Glutamatergic neuron (in vitro differentiated cells): Measurements from ENCODE around the gene WAC. TPM values are rescaled to one million over a fixed set of nuclear protein-coding genes. Genes with fewer than 3 reads are reported as not detected.
"Not testable (repeated sequence)": the region's sequence is repeated elsewhere in the genome, so short reads cannot be mapped to it uniquely, and the experiment has no call there.

Experiments
- DNase-seq: peaks from one replicate; pipeline ENCODE4 v3.0.0; 2022
- H3K27ac Mint-ChIP-seq: one replicate; pipeline ENCODE4 v1.8.0; 2020; ENCODE audit warnings: mild to moderate bottlenecking, mixed read lengths, inconsistent platforms; ENCODE audit not compliant: unreplicated experiment
- H3K27me3 Mint-ChIP-seq: one replicate; pipeline ENCODE4 v1.8.0; 2020; ENCODE audit warnings: mild to moderate bottlenecking, moderate library complexity, mixed read lengths, inconsistent platforms; ENCODE audit not compliant: unreplicated experiment
- H3K36me3 Mint-ChIP-seq: one replicate; pipeline ENCODE4 v1.8.0; 2020; ENCODE audit warnings: mild to moderate bottlenecking, mixed read lengths, inconsistent platforms; ENCODE audit not compliant: unreplicated experiment
- H3K4me1 Mint-ChIP-seq: one replicate; pipeline ENCODE4 v1.8.0; 2020; ENCODE audit warnings: mild to moderate bottlenecking, low read depth, mixed read lengths, inconsistent platforms; ENCODE audit not compliant: unreplicated experiment
- H3K4me3 Mint-ChIP-seq: one replicate; pipeline ENCODE4 v1.8.0; 2020; ENCODE audit warnings: mild to moderate bottlenecking, mixed read lengths, inconsistent platforms; ENCODE audit not compliant: unreplicated experiment
- H3K9me3 Mint-ChIP-seq: one replicate; pipeline ENCODE4 v1.8.0; 2020; ENCODE audit warnings: mild to moderate bottlenecking, moderate library complexity, mixed read lengths, inconsistent platforms; ENCODE audit not compliant: unreplicated experiment
- CTCF ChIP-seq: fragments of 200-600 bp; sonication (generic); IDR thresholded peaks from one replicate; pipeline ENCODE4 v1.5.0; 2021; ENCODE audit not compliant: partially characterized antibody, unreplicated experiment
- total RNA-seq: library from RNA; stranded (reverse); fragmentation: NEBNext Ultra II Directional; extraction: Animal tissue kit (Norgen Biotek cat#: 25700); gene quantifications from one replicate; pipeline ENCODE4 v1.2.1, GENCODE V29; 2021; ENCODE audit not compliant: unreplicated experiment

WAC gene
- total RNA-seq, 1 donor from 2014 or later: 121 TPM

DNA sequence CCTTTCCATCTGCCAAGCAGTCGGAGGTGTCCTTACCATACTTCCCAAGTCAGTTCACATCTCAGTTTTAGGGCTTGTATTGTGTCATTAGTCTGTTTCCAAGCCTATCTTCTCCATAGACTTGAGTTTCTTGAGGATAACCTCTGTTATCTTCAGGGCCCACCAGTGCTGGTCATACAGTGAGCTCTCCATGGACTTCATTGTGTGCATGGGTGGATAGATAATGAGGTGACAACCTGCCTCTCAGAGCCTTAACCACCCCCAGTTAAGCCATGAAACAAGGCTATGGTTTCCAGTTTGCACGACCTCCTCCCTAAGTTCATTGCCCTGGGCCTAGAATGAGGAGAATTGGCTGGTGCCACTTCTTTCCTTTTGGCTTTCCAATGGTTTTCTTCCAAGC lies 38.5 kb upstream of the WAC start:
- no peaks in the 10 kb centered on the region for H3K4me1 Mint-ChIP-seq
- TF ChIP-seq CTCF: no peak
- H3K27ac Mint-ChIP-seq: no peak overlapping the region
- peaks cover 1% of the 10 kb centered on the region for H3K27me3 Mint-ChIP-seq
- H3K9me3 Mint-ChIP-seq: peaks cover 1% of the 10 kb centered on the region
- H3K36me3 Mint-ChIP-seq: no peaks in the 10 kb centered on the region
- no peak for DNase-seq
- H3K4me3 Mint-ChIP-seq: no peak overlapping the region

DNA sequence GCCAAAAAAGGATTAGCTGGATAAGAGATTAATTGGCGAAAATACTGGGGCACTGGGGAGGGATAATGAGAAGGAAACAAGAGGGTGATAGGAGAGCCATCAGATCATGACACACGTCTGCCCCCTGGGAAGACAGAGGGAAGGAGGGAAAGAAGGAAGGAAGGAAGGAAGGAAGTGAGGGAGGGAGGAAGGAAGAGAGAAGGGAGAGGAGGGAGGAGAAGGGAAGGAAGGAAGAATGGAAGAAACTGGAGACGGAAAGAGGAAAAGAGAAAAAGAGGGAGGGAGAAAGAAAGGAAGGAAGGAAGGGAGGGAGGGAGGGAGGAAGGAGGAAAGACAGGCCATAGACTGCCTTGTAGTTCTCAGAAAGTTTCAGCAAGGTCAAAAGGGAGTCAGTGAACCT lies 37.8 kb upstream of the WAC start:
- no peak for DNase-seq
- Mint-ChIP-seq H3K9me3 (peaks cover 1% of the 10 kb centered on the region), H3K27me3 (peaks cover 1% of the 10 kb centered on the region), H3K4me3 (no peak overlapping the region), H3K27ac (no peak overlapping the region), H3K4me1 (no peaks in the 10 kb centered on the region), H3K36me3 (no peaks in the 10 kb centered on the region)
- TF ChIP-seq CTCF: no peak

GRCh38 chr10:28496017-28496416 lies 36.9 kb upstream of the WAC start:
- no peak overlapping the region for H3K27ac Mint-ChIP-seq
- no peak overlapping the region for H3K4me3 Mint-ChIP-seq
- H3K9me3 Mint-ChIP-seq: peaks cover 1% of the 10 kb centered on the region
- peaks cover 1% of the 10 kb centered on the region for H3K27me3 Mint-ChIP-seq
- H3K4me1 Mint-ChIP-seq: no peaks in the 10 kb centered on the region
- DNase-seq: no peak
- no peaks in the 10 kb centered on the region for H3K36me3 Mint-ChIP-seq
- no peak for TF ChIP-seq CTCF

DNA sequence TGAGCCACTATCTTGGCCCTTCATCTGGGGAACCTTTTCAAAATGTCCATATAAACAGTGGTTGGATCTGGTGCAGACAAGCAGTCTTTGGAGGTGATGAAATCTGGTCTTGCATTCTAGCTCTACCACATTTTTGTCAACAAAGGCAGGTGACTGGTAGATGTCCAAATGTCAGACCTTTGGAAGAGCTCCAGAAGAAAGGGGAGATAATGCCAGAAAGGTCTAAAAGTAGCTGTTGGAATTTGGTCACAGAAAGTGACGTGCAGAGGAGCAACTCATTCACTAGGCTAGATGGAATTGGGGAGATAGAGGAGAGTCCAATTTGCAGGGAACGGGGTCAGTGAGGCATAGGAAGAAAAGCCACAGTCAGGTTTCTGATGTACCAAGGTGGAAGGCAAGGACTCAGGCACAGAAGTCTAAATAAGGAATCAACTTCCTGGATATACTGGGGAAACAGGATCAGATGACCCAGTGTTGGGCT lies 36.4 kb upstream of the WAC start:
- peaks cover 1% of the 10 kb centered on the region for H3K27me3 Mint-ChIP-seq
- TF ChIP-seq CTCF: no peak
- no peaks in the 10 kb centered on the region for H3K4me1 Mint-ChIP-seq
- H3K9me3 Mint-ChIP-seq: peaks cover 1% of the 10 kb centered on the region
- DNase-seq: no peak
- no peak overlapping the region for H3K27ac Mint-ChIP-seq
- no peak overlapping the region for H3K4me3 Mint-ChIP-seq
- H3K36me3 Mint-ChIP-seq: no peaks in the 10 kb centered on the region

DNA sequence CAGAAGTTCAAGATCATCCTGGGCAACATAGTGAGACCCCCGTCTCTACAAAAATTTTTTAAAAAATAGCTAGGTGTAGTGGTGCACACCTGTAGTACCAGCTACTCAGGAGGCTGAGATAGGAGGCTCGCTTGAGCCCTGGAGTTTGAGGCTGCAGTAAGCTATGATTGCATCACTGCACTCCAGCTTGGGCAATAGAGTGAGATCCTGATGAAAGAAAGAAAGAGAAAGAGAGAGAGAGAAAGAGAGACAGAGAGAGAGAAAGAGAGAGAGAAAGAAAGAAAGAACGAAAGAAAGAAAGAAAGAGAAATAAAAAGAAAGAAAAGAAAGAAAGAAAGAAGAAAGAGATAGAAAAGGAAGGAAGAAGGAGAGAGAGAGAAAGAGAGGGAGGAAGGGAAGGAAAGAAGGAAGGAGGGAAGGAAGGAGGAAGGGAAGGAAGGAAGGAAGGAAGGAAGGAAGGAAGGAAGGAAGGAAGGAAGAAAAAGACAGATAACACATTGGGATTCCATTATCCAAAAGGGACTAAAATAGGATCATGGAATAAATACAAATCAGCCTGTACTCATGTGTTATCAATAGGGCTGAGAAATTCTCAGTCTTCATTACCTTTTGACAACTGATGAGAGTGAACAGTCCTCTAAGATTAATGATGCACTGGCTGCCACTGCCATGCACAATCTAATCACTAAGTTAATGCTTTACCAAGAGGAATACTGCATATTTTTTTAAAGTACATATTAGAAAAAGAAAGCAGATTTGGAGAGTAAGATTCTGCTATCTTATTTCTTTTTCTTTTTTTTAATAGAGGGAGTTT lies 35.4 kb upstream of the WAC start:
- Mint-ChIP-seq H3K27ac (no peak overlapping the region), H3K4me3 (no peak overlapping the region), H3K9me3 (peaks cover 1% of the 10 kb centered on the region)

GRCh38 chr10:28500203-28500602 lies 32.7 kb upstream of the WAC start:
- DNase-seq, H3K36me3 Mint-ChIP-seq, H3K4me1 Mint-ChIP-seq, H3K27ac Mint-ChIP-seq, H3K27me3 Mint-ChIP-seq, H3K4me3 Mint-ChIP-seq, H3K9me3 Mint-ChIP-seq: not testable (repeated sequence)

More for the DNA sequence above, 35.4 kb upstream of the WAC start:
- H3K27me3 Mint-ChIP-seq: peaks cover 1% of the 10 kb centered on the region
- H3K36me3 Mint-ChIP-seq: no peaks in the 10 kb centered on the region
- DNase-seq: no peak
- no peak for TF ChIP-seq CTCF
- peaks cover 2% of the 10 kb centered on the region for H3K4me1 Mint-ChIP-seq
